ENCODE measurements around the gene TATDN3.
A peak's percentile ranks its signal among the peaks of the same experiment; 100 is the strongest.
"Not testable (repeated sequence)": the region's sequence is repeated elsewhere in the genome, so short reads cannot be mapped to it uniquely, and the experiment has no call there.

Gene TATDN3

GRCh38 chr1:212764718-212765281, 26.9 kb upstream of the TATDN3 start:
- H3K27ac Mint-ChIP-seq, H3K27me3 Mint-ChIP-seq, H3K4me3 Mint-ChIP-seq: not testable (repeated sequence)
- Mint-ChIP-seq H3K36me3 (peaks cover 38% of the 10 kb centered on the region), H3K9me3 (peaks cover 11% of the 10 kb centered on the region), H3K4me1 (peaks cover 63% of the 10 kb centered on the region)

DNA sequence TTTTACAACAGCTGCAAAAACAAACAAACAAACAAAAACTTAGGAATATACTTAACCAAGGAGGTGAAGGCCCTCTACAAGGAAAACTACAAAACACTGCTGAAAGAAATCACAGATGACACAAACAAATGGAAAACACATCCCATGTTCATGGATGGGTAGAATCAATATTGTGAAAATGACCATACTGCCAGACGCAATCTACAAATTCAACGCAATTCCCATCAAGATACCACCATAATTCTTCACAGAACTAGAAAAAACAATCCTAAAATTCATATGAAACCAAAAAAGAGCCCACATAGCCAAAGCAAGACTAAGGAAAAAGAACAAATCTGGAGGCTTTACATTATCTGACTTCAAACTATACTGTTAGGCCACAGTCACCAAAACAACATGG, 24.9 kb upstream of the TATDN3 start:
- not testable (repeated sequence) for H3K27me3 Mint-ChIP-seq
- H3K4me1 Mint-ChIP-seq = peaks cover 61% of the 10 kb centered on the region
- peaks cover 46% of the 10 kb centered on the region for H3K36me3 Mint-ChIP-seq
- peak overlapping the region; percentile 63 for H3K27ac Mint-ChIP-seq
- H3K4me3 Mint-ChIP-seq = peak overlapping the region; percentile 12
- peaks cover 17% of the 10 kb centered on the region for H3K9me3 Mint-ChIP-seq

- peaks cover 17% of the 10 kb centered on the region for H3K9me3 Mint-ChIP-seq
- H3K4me1 Mint-ChIP-seq = peaks cover 67% of the 10 kb centered on the region
- H3K27me3 Mint-ChIP-seq = no peaks in the 10 kb centered on the region
- H3K27ac Mint-ChIP-seq = peak overlapping the region; percentile 72
- peaks cover 52% of the 10 kb centered on the region for H3K36me3 Mint-ChIP-seq
- no peak overlapping the region for H3K4me3 Mint-ChIP-seq
These were observed 22.1 kb upstream of the TATDN3 start for GRCh38 chr1:212769459-212770167.

GRCh38 chr1:212771341-212771740, 20.4 kb upstream of the TATDN3 start:
- H3K9me3 Mint-ChIP-seq = peaks cover 17% of the 10 kb centered on the region
- H3K27ac Mint-ChIP-seq = no peak overlapping the region
- peaks cover 69% of the 10 kb centered on the region for H3K4me1 Mint-ChIP-seq
- peaks cover 47% of the 10 kb centered on the region for H3K36me3 Mint-ChIP-seq
- no peaks in the 10 kb centered on the region for H3K27me3 Mint-ChIP-seq
- H3K4me3 Mint-ChIP-seq = no peak overlapping the region

DNA sequence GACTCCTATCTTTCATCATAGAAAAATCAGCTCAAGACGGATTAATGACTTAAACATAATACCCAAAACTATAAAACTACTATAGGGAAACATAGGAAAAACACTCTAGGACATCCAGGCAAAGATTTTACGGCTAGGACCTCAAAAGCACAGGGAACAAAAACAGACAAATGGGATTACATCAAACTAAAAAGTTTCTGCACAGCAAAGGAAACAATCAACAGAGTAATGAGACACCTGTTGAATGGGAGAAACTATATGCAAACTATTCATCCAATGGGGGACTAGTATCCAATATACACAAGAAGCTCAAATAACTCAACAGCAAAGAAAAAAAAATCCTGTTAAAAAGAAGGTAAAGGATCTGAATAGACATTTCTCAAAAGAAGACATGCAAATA, 18.7 kb upstream of the TATDN3 start:
- Mint-ChIP-seq H3K36me3 (peaks cover 38% of the 10 kb centered on the region), H3K27me3 (no peaks in the 10 kb centered on the region), H3K4me3 (no peak overlapping the region), H3K4me1 (peaks cover 57% of the 10 kb centered on the region), H3K27ac (no peak overlapping the region), H3K9me3 (peaks cover 9% of the 10 kb centered on the region)

DNA sequence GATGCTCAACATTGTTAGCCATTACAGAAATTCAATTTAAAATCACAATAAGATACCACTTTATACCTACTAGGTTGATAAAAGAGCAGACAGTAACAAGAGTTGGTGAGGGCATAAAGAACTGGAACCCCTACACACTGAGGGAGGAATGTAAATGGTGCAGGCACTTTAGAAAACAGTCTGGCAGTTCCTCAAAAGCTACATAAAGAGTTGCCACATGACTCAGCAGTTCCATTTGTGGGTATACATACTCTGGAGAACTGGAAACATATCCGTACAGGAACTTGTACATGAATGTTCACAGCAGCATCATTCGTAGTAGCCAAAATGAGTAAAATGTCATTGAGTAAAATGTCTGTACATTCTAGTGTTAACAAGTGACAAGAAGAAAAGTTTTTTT, 17.1 kb upstream of the TATDN3 start:
- H3K36me3 Mint-ChIP-seq = peaks cover 37% of the 10 kb centered on the region

GRCh38 chr1:212775241-212775640, 16.5 kb upstream of the TATDN3 start:
- peaks cover 33% of the 10 kb centered on the region for H3K36me3 Mint-ChIP-seq
- H3K27me3 Mint-ChIP-seq = no peaks in the 10 kb centered on the region
- H3K9me3 Mint-ChIP-seq = peaks cover 2% of the 10 kb centered on the region
- H3K4me1 Mint-ChIP-seq = peaks cover 39% of the 10 kb centered on the region
- H3K4me3 Mint-ChIP-seq = no peak overlapping the region
- peak overlapping the region; percentile 13 for H3K27ac Mint-ChIP-seq

More for the DNA sequence above, 17.1 kb upstream of the TATDN3 start:
- Mint-ChIP-seq H3K4me1 (peaks cover 45% of the 10 kb centered on the region), H3K4me3 (no peak overlapping the region), H3K9me3 (peaks cover 5% of the 10 kb centered on the region), H3K27ac (no peak overlapping the region), H3K27me3 (no peaks in the 10 kb centered on the region)

DNA sequence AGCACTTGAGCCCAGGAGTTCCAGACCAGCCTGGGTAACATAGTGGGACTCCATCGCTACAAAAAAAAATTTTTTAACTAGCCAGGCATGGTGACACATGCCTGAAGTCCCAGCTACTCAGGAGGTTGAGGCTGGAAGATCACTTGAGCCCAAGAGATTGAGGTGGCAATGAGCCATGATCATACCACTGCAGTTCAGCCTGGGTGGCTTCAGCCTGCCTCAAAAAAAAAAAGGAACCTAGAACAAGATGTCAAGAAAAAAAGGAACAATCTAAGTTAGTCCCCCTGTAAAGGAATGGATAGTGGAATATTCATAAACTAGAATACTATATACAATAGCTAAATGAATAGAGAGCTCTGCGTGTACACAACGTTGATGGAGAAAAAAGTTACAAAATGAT, 14.5 kb upstream of the TATDN3 start:
- no peaks in the 10 kb centered on the region for H3K27me3 Mint-ChIP-seq
- peaks cover 22% of the 10 kb centered on the region for H3K36me3 Mint-ChIP-seq
- peaks cover 30% of the 10 kb centered on the region for H3K4me1 Mint-ChIP-seq
- no peak overlapping the region for H3K4me3 Mint-ChIP-seq
- H3K27ac Mint-ChIP-seq = no peak overlapping the region
- H3K9me3 Mint-ChIP-seq = no peaks in the 10 kb centered on the region

- not testable (repeated sequence) for H3K4me3 Mint-ChIP-seq, H3K27me3 Mint-ChIP-seq, H3K27ac Mint-ChIP-seq, H3K9me3 Mint-ChIP-seq
- Mint-ChIP-seq H3K4me1 (peaks cover 21% of the 10 kb centered on the region), H3K36me3 (peaks cover 16% of the 10 kb centered on the region)
These were observed 12.6 kb upstream of the TATDN3 start for GRCh38 chr1:212779086-212779485.

DNA sequence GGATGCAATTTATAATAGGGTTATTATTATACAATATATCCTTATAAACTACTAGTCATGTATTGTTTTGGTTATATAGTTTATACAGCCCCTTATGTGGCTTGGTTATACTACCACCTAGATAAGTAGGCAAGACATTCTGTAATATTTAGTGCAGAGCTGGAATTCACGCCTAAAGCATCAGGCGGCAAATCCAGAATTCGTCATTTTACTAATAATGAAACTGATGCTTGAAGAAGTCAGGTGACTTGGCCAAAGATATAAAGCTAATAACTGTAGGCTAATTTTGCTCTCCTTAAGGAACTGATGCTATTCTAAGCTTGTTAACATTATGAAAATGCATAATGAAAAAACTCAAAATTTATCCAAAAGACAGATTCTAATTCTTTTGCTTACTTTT, 10.9 kb upstream of the TATDN3 start:
- Mint-ChIP-seq H3K36me3 (peaks cover 12% of the 10 kb centered on the region), H3K9me3 (no peaks in the 10 kb centered on the region)

GRCh38 chr1:212781225-212781624, 10.5 kb upstream of the TATDN3 start:
- H3K36me3 Mint-ChIP-seq = peaks cover 12% of the 10 kb centered on the region
- H3K4me1 Mint-ChIP-seq = peaks cover 7% of the 10 kb centered on the region
- H3K27me3 Mint-ChIP-seq = no peaks in the 10 kb centered on the region
- no peaks in the 10 kb centered on the region for H3K9me3 Mint-ChIP-seq
- no peak overlapping the region for H3K27ac Mint-ChIP-seq
- no peak overlapping the region for H3K4me3 Mint-ChIP-seq

More for the DNA sequence above, 10.9 kb upstream of the TATDN3 start:
- no peak overlapping the region for H3K4me3 Mint-ChIP-seq
- H3K4me1 Mint-ChIP-seq = peaks cover 7% of the 10 kb centered on the region
- H3K27ac Mint-ChIP-seq = no peak overlapping the region
- no peaks in the 10 kb centered on the region for H3K27me3 Mint-ChIP-seq

DNA sequence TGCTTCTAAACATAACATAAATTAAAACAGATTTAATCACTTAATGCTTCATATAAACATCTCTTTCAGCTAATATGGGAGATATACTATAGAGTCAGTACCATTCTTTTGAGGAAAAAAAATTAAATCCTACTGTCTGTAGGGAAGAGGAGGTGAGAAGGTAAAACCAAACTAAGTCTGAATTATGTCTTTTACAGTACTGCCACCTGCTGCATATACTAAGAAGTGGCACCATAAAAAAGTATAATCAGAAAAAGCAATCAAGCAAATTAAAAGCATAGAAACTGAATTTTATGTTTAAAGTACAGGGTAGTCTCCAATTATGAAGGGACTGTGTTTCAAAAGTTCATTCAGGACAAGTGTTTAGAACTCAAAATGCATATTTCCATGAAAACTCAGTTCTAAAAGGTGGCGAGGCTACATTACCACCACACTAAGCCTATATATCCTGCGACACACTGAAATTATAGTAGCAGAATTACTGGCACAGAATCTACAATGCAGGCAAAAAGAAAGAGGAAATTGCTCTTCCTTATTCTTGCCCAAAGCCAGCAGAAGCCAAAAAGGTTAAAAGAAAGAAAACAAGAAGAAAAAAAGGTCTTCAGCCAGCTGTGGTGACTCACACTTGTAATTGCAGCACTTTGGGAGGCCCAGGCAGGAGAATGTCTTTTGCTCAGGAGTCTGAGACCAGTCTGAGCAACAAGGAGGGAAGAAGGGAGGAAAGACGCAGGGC, 9.1 kb upstream of the TATDN3 start:
- Mint-ChIP-seq H3K9me3 (no peaks in the 10 kb centered on the region), H3K27me3 (no peaks in the 10 kb centered on the region), H3K4me1 (peaks cover 7% of the 10 kb centered on the region), H3K36me3 (peaks cover 12% of the 10 kb centered on the region), H3K27ac (no peak overlapping the region), H3K4me3 (no peak overlapping the region)

- Mint-ChIP-seq H3K27me3 (no peaks in the 10 kb centered on the region), H3K27ac (no peak overlapping the region), H3K4me1 (peaks cover 13% of the 10 kb centered on the region), H3K9me3 (no peaks in the 10 kb centered on the region), H3K4me3 (no peak overlapping the region), H3K36me3 (peaks cover 7% of the 10 kb centered on the region)
These were observed 7.7 kb upstream of the TATDN3 start for GRCh38 chr1:212783976-212784375.

GRCh38 chr1:212785871-212786270, 5.8 kb upstream of the TATDN3 start:
- Mint-ChIP-seq H3K27me3 (no peaks in the 10 kb centered on the region), H3K4me3 (no peak overlapping the region), H3K36me3 (peaks cover 7% of the 10 kb centered on the region), H3K4me1 (peaks cover 25% of the 10 kb centered on the region), H3K27ac (no peak overlapping the region), H3K9me3 (no peaks in the 10 kb centered on the region)

- H3K36me3 Mint-ChIP-seq = peaks cover 2% of the 10 kb centered on the region
- H3K4me1 Mint-ChIP-seq = peaks cover 43% of the 10 kb centered on the region
- peak overlapping the region; percentile 95 for H3K27ac Mint-ChIP-seq
- H3K27me3 Mint-ChIP-seq = no peaks in the 10 kb centered on the region
- H3K9me3 Mint-ChIP-seq = no peaks in the 10 kb centered on the region
- peak overlapping the region; percentile 92 for H3K4me3 Mint-ChIP-seq
These were observed 426 bp upstream of the TATDN3 start for GRCh38 chr1:212791261-212791675.

- Mint-ChIP-seq H3K27me3 (no peaks in the 10 kb centered on the region), H3K27ac (peak overlapping the region; percentile 95), H3K4me1 (peaks cover 43% of the 10 kb centered on the region), H3K36me3 (peaks cover 4% of the 10 kb centered on the region), H3K4me3 (peak overlapping the region; percentile 92), H3K9me3 (no peaks in the 10 kb centered on the region)
These were observed 758 bp downstream of the TATDN3 start for GRCh38 chr1:212792396-212792908.
